ENCODE results near the gene HJV. TPM values are rescaled to one million over a fixed set of nuclear protein-coding genes. Genes with fewer than 3 reads are reported as not detected.

The HJV gene
- total RNA-seq, 2 donors from 2014 or later = 73.3 to 153 TPM

- Histone ChIP-seq H3K9me3 (no peaks in the 10 kb centered on the region), H3K27me3 (no peaks in the 10 kb centered on the region), H3K36me3 (no peaks in the 10 kb centered on the region), H3K4me3 (no peak overlapping the region), H3K4me1 (no peaks in the 10 kb centered on the region), H3K27ac (no peak overlapping the region)
- TF ChIP-seq, protein P1, sequence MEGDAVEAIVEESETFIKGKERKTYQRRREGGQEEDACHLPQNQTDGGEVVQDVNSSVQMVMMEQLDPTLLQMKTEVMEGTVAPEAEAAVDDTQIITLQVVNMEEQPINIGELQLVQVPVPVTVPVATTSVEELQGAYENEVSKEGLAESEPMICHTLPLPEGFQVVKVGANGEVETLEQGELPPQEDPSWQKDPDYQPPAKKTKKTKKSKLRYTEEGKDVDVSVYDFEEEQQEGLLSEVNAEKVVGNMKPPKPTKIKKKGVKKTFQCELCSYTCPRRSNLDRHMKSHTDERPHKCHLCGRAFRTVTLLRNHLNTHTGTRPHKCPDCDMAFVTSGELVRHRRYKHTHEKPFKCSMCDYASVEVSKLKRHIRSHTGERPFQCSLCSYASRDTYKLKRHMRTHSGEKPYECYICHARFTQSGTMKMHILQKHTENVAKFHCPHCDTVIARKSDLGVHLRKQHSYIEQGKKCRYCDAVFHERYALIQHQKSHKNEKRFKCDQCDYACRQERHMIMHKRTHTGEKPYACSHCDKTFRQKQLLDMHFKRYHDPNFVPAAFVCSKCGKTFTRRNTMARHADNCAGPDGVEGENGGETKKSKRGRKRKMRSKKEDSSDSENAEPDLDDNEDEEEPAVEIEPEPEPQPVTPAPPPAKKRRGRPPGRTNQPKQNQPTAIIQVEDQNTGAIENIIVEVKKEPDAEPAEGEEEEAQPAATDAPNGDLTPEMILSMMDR (IDR thresholded peaks at IDR 0.05) = no peak
- DNase-seq (ENCODE audit: low spot score) = no peak
Measured at GRCh38 chr1:146046664-146047063, 25.1 kb upstream of the HJV start.

- Histone ChIP-seq H3K36me3 (no peaks in the 10 kb centered on the region), H3K9me3 (no peaks in the 10 kb centered on the region), H3K4me1 (peaks cover 0 to 4% of the 10 kb centered on the region in 2 donors), H3K4me3 (peak overlapping the region; percentile 57 to 62), H3K27me3 (no peaks in the 10 kb centered on the region), H3K27ac (peak overlapping the region; percentile 87 to 97)
- TF ChIP-seq, protein P1 (IDR thresholded peaks at IDR 0.05) = no peak
- no peak for DNase-seq (ENCODE audit: low spot score)
Measured at GRCh38 chr1:146039844-146040194, 18.3 kb upstream of the HJV start.

GRCh38 chr1:146036965-146037646, 15.6 kb upstream of the HJV start:
- H3K4me3 ChIP-seq = peak overlapping the region; percentile 57 to 62
- peaks cover 0 to 4% of the 10 kb centered on the region in 2 donors for H3K4me1 ChIP-seq
- H3K27ac ChIP-seq = peak overlapping the region; percentile 87 to 97
- peak; percentile 92 for DNase-seq (ENCODE audit: low spot score)
- no peaks in the 10 kb centered on the region for H3K27me3 ChIP-seq
- TF ChIP-seq, protein P1 (IDR thresholded peaks at IDR 0.05) = no peak
- no peaks in the 10 kb centered on the region for H3K36me3 ChIP-seq
- H3K9me3 ChIP-seq = no peaks in the 10 kb centered on the region

GRCh38 chr1:146036241-146036964, 14.9 kb upstream of the HJV start:
- H3K4me1 ChIP-seq = peaks cover 0 to 4% of the 10 kb centered on the region in 2 donors
- H3K27ac ChIP-seq = peak overlapping the region; percentile 87 to 97
- peak overlapping the region; percentile 57 to 62 for H3K4me3 ChIP-seq
- no peaks in the 10 kb centered on the region for H3K36me3 ChIP-seq
- no peaks in the 10 kb centered on the region for H3K27me3 ChIP-seq
- H3K9me3 ChIP-seq = no peaks in the 10 kb centered on the region
- DNase-seq (ENCODE audit: low spot score) = no peak
- TF ChIP-seq, protein P1 (IDR thresholded peaks at IDR 0.05) = no peak

- Histone ChIP-seq H3K4me3 (peak overlapping the region in 1 of 2 donors; percentile 62), H3K36me3 (no peaks in the 10 kb centered on the region), H3K27me3 (no peaks in the 10 kb centered on the region), H3K4me1 (peaks cover 0 to 4% of the 10 kb centered on the region in 2 donors), H3K9me3 (no peaks in the 10 kb centered on the region), H3K27ac (peak overlapping the region in 1 of 2 donors; percentile 45)
- TF ChIP-seq, protein P1 (IDR thresholded peaks at IDR 0.05) = no peak
- DNase-seq (ENCODE audit: low spot score) = no peak
Measured at GRCh38 chr1:146035048-146035423, 13.5 kb upstream of the HJV start.

Data from right atrium auricular region (tissue), 2 donors.